IPS-20b (cell line): Measurements from ENCODE around the gene FAS.

Experiments used
- H3K27ac ChIP-seq: one replicate; pipeline ENCODE4 v1.5.1; 2013; ENCODE audit warnings: low read length
- H3K27me3 ChIP-seq: 2 replicates; pipeline ENCODE4 v1.6.1; 2013; ENCODE audit warnings: mild to moderate bottlenecking, low read length, inconsistent platforms; ENCODE audit not compliant: insufficient read depth
- H3K36me3 ChIP-seq: 2 replicates; pipeline ENCODE4 v1.6.1; 2013; ENCODE audit warnings: low read depth, mild to moderate bottlenecking, inconsistent platforms, low read length, moderate library complexity; ENCODE audit not compliant: insufficient read depth
- H3K4me1 ChIP-seq: 2 replicates; pipeline ENCODE4 v1.6.1; 2013; ENCODE audit warnings: mild to moderate bottlenecking, control low read depth, inconsistent platforms, low read length, moderate library complexity; ENCODE audit not compliant: insufficient read depth
- H3K4me3 ChIP-seq: 2 replicates; pipeline ENCODE4 v1.5.1; 2013; ENCODE audit warnings: mild to moderate bottlenecking, low read length, inconsistent platforms
- H3K9ac ChIP-seq: 2 replicates; pipeline ENCODE4 v1.6.1; 2013; ENCODE audit warnings: low read depth, mild to moderate bottlenecking, inconsistent platforms, low read length, moderate library complexity
- H3K9me3 ChIP-seq: 2 replicates; pipeline ENCODE4 v1.6.1; 2013; ENCODE audit warnings: mild to moderate bottlenecking, low read depth, low read length, inconsistent platforms; ENCODE audit not compliant: insufficient read depth

FAS gene

GRCh38 chr10:89025453-89025852 lies 34.9 kb downstream of the FAS start:
- Histone ChIP-seq H3K4me1 (no peaks in the 10 kb centered on the region), H3K9me3 (peaks cover 6% of the 10 kb centered on the region; the same call in 1 of the 2 replicates), H3K36me3 (no peaks in the 10 kb centered on the region), H3K27me3 (0 out of 2 replicates have a peak, but pooled peaks cover 5% of the 10 kb centered on the region), H3K27ac (no peak overlapping the region), H3K9ac (no peak overlapping the region), H3K4me3 (no peak overlapping the region)

GRCh38 chr10:89029181-89029580 lies 38.6 kb downstream of the FAS start:
- no peak overlapping the region for H3K4me3 ChIP-seq
- H3K4me1 ChIP-seq, result peaks cover 20% of the 10 kb centered on the region
- no peak overlapping the region for H3K9ac ChIP-seq
- H3K27me3 ChIP-seq, result 0 out of 2 replicates have a peak, but pooled peaks cover 5% of the 10 kb centered on the region
- H3K27ac ChIP-seq, result no peak overlapping the region
- no peaks in the 10 kb centered on the region for H3K9me3 ChIP-seq
- H3K36me3 ChIP-seq, result no peaks in the 10 kb centered on the region

- H3K4me3 ChIP-seq, result no peak overlapping the region
- H3K27ac ChIP-seq, result no peak overlapping the region
Observed at GRCh38 chr10:89029785-89030437, 39.3 kb downstream of the FAS start.

GRCh38 chr10:89030791-89031190 lies 40.2 kb downstream of the FAS start:
- no peak overlapping the region for H3K27ac ChIP-seq
- H3K4me3 ChIP-seq, result no peak overlapping the region
- H3K9me3 ChIP-seq, result no peaks in the 10 kb centered on the region
- H3K27me3 ChIP-seq, result 0 out of 2 replicates have a peak, but pooled peaks cover 5% of the 10 kb centered on the region
- H3K9ac ChIP-seq, result no peak overlapping the region
- peaks cover 20% of the 10 kb centered on the region for H3K4me1 ChIP-seq
- no peaks in the 10 kb centered on the region for H3K36me3 ChIP-seq

More at GRCh38 chr10:89029785-89030437, 39.3 kb downstream of the FAS start:
- Histone ChIP-seq H3K4me1 (peaks cover 20% of the 10 kb centered on the region), H3K9me3 (no peaks in the 10 kb centered on the region), H3K27me3 (0 out of 2 replicates have a peak, but pooled peaks cover 5% of the 10 kb centered on the region), H3K36me3 (no peaks in the 10 kb centered on the region), H3K9ac (no peak overlapping the region)

GRCh38 chr10:89032141-89032891 lies 41.7 kb downstream of the FAS start:
- Histone ChIP-seq H3K27ac (no peak overlapping the region), H3K4me3 (no peak overlapping the region), H3K36me3 (no peaks in the 10 kb centered on the region), H3K4me1 (peaks cover 20% of the 10 kb centered on the region), H3K9ac (no peak overlapping the region), H3K27me3 (0 out of 2 replicates have a peak, but pooled peaks cover 5% of the 10 kb centered on the region), H3K9me3 (no peaks in the 10 kb centered on the region)

- Histone ChIP-seq H3K9me3 (no peaks in the 10 kb centered on the region), H3K36me3 (no peaks in the 10 kb centered on the region), H3K27me3 (no peaks in the 10 kb centered on the region), H3K9ac (no peak overlapping the region), H3K4me1 (peaks cover 20% of the 10 kb centered on the region), H3K27ac (no peak overlapping the region), H3K4me3 (no peak overlapping the region)
Observed at GRCh38 chr10:89035461-89035860, 44.9 kb downstream of the FAS start.

- Histone ChIP-seq H3K36me3 (no peaks in the 10 kb centered on the region), H3K9me3 (no peaks in the 10 kb centered on the region), H3K27ac (no peak overlapping the region), H3K9ac (no peak overlapping the region), H3K27me3 (no peaks in the 10 kb centered on the region), H3K4me1 (peaks cover 8% of the 10 kb centered on the region), H3K4me3 (no peak overlapping the region)
Observed at GRCh38 chr10:89037096-89037495, 46.5 kb downstream of the FAS start.

GRCh38 chr10:89042562-89042961 lies 52.0 kb downstream of the FAS start:
- no peak overlapping the region for H3K27ac ChIP-seq
- no peak overlapping the region for H3K4me3 ChIP-seq
- no peaks in the 10 kb centered on the region for H3K9me3 ChIP-seq

GRCh38 chr10:89043052-89043451 lies 52.5 kb downstream of the FAS start:
- Histone ChIP-seq H3K9me3 (no peaks in the 10 kb centered on the region), H3K27me3 (no peaks in the 10 kb centered on the region), H3K4me1 (peaks cover 4% of the 10 kb centered on the region; the same call in 1 of the 2 replicates), H3K9ac (no peak overlapping the region), H3K36me3 (no peaks in the 10 kb centered on the region), H3K27ac (no peak overlapping the region), H3K4me3 (no peak overlapping the region)

More at GRCh38 chr10:89042562-89042961, 52.0 kb downstream of the FAS start:
- peaks cover 4% of the 10 kb centered on the region; the same call in 1 of the 2 replicates for H3K4me1 ChIP-seq
- no peak overlapping the region for H3K9ac ChIP-seq
- H3K27me3 ChIP-seq, result no peaks in the 10 kb centered on the region
- H3K36me3 ChIP-seq, result no peaks in the 10 kb centered on the region

GRCh38 chr10:89047397-89047796 lies 56.8 kb downstream of the FAS start:
- H3K4me1 ChIP-seq, result peaks cover 4% of the 10 kb centered on the region; the same call in 1 of the 2 replicates
- no peaks in the 10 kb centered on the region for H3K36me3 ChIP-seq
- no peaks in the 10 kb centered on the region for H3K27me3 ChIP-seq
- no peak overlapping the region for H3K27ac ChIP-seq
- H3K9me3 ChIP-seq, result no peaks in the 10 kb centered on the region
- no peak overlapping the region for H3K4me3 ChIP-seq
- H3K9ac ChIP-seq, result no peak overlapping the region

- Histone ChIP-seq H3K4me3 (no peak overlapping the region), H3K4me1 (no peaks in the 10 kb centered on the region), H3K9ac (no peak overlapping the region), H3K27ac (no peak overlapping the region), H3K36me3 (no peaks in the 10 kb centered on the region), H3K9me3 (no peaks in the 10 kb centered on the region), H3K27me3 (no peaks in the 10 kb centered on the region)
Observed at GRCh38 chr10:89051593-89051992, 61.0 kb downstream of the FAS start.

- H3K9me3 ChIP-seq, result no peaks in the 10 kb centered on the region
- H3K4me3 ChIP-seq, result no peak overlapping the region
- no peaks in the 10 kb centered on the region for H3K27me3 ChIP-seq
- no peak overlapping the region for H3K9ac ChIP-seq
- no peak overlapping the region for H3K27ac ChIP-seq
- H3K36me3 ChIP-seq, result no peaks in the 10 kb centered on the region
- H3K4me1 ChIP-seq, result no peaks in the 10 kb centered on the region
Observed at GRCh38 chr10:89053555-89053954, 63.0 kb downstream of the FAS start.
